Measurements from ENCODE around the gene TNP2.

DNA sequence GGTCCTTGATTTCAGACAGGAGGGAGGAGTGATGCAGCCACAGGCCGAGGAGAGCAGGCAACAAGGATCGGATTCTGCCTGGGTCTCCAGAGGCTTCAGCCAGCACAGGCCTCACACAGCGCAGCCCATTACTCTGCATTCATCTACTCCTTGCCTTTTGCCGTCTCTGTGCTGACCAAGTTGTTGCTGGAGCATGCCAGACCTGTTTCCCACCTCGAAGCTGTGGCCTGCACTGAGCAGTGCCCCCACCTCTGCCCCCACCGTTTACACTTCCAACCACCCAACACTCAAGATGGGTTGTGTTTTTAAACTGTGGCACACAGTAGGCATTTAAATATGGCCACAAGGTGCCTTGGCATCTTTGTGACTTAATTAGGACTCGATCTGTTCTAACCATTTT, 5.8 kb upstream of the TNP2 start:
- no peak for TF ChIP-seq POLR2A (IDR thresholded peaks at IDR 0.05; ENCODE audit: low read length)
- no peak for TF ChIP-seq GATA1 (IDR thresholded peaks at IDR 0.05; ENCODE audit: low read depth, low read length)

Measured in erythroblast (primary cell).